Activated CD8-positive, alpha-beta memory T cell treated with anti-CD3 and anti-CD28 coated beads, Interleukin-2, amount 50 U/mL, for 24 hours (primary cell): ENCODE data around the gene PARVG.

ENCODE experiments used
- DNase-seq: peaks from one replicate; pipeline ENCODE4 v3.0.0-alpha.2; 2020; ENCODE audit errors: extremely low read depth

PARVG gene

DNA sequence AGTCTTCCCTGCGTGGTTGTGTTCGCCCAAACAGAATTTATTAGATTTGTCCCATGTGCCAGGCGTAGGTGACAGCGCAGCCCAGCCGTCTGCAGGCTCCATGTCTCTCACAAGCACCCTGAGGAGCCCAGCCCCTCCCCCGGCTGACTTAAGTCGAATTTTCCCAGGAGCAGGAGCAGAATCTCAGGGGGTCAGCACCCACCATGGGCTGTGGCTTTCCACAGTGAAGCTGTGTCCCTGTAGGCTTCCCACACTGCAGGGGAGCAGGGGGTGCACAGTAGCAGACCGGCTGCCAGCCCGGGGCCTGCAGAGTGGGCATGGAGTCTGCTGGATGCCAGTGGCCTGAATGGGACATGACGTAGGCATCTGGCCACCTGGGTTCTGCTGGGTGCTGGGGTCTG is 16.0 kb downstream of the PARVG start:
- no peak for DNase-seq

DNA sequence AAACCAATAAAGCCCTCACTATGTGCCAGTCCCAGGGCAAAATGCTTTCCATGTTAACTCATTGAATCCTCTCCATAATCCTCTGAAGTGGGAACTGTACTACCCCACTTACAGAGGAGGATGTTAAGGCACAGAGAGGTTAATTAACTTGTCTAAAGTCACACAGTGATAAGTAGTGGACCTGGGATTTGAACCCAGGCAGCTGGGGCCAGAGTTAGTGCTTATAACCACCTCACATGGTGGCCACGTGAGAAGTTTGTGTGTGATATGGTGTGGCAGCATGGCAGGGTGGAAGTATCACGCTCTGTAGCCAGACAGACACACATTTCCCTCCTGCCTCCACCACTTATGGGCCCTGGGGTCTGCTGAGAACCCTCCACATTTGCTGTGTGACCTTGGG is 16.5 kb downstream of the PARVG start:
- DNase-seq = no peak

DNA sequence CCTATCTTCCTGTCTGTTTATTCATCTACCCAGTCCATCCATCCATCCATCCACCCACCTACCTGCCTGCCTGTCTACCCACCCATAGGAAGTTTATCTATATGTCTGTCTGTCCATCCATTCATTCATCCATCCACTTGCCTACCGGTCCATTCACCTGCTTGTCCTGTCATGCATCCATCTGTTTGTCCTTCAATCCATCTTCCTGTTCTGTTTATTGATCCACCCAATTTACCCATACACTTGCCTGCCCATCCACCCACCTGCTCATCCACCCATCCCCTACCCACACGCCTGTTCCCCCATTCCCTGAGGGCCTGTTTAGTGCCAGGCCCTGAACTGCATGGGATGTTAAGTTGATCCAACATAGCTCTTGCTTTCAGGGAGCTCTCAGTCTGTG is 18.4 kb downstream of the PARVG start:
- DNase-seq = no peak

DNA sequence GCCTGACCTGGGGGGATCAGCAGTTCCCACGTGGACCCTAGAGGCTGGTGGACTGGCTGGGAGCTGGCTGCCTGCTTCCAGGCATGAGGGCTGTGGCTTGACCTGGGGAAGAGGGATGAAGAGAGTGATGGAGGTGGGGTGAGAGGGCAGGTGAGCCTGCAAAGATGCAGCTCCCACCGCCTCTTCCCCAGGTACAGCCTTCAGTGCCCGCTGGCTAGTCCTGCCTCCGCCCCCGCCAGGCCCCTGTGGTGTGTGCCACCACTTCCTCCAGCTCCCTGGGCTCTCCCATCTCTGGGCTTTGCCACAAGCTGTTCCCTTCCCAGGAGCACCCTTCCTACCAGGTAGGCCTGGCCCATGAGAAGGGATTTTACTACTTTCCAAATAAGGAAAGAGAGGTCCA is 19.1 kb downstream of the PARVG start:
- DNase-seq = no peak

DNA sequence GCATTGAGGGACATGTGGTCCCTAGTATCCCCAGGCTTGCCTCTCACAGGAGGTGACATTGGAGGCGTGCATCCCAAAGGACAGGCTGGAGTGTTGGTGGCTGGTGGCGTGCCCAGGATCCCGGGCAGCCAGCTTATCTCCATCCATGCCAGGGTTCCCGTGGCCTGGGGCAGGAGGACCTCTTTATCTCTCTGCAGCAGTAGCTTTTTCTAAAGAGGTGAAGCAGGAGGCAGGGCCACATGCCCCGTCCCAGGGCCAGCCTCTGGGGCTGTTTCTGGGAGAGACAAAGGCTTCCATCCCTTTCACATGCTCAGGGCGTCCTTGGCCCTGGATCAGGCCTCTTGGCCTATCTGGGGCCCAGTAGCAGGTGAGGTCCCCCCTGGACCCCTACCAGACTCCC is 19.7 kb downstream of the PARVG start:
- no peak for DNase-seq

DNA sequence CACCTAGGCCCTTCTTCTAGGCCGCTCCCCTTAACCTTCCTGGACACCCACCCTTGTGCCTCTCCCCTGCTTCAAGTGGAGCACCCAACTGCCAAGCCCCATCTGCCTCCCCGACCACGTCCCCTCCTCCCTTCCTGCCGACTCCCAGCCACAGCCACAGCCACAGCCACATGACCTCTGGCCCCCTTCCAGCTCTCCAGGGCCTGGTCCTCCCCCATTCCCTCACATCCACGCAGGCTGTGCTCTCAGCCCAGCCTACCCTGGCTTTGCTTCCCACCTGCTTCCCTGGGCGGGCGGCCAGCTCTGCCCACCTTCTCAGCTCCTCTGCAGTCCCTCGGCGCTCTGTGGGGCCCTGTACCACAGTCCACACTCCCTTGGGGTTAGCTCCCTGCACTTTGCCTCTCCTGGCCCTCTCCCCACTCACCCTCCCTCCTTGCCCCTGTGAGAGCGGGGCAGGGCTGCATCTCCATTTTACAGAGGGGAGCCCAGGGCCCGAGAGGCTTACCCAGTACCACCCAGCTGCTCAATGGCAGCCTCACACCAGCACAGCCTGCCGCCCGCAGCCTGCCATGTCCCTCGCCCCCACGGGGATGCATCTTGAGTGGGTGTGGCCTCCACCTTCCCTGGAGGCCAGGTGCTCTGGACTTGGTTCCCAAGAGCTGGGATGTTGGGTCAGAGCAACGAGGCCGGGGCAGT is 20.3 kb downstream of the PARVG start:
- no peak for DNase-seq

DNA sequence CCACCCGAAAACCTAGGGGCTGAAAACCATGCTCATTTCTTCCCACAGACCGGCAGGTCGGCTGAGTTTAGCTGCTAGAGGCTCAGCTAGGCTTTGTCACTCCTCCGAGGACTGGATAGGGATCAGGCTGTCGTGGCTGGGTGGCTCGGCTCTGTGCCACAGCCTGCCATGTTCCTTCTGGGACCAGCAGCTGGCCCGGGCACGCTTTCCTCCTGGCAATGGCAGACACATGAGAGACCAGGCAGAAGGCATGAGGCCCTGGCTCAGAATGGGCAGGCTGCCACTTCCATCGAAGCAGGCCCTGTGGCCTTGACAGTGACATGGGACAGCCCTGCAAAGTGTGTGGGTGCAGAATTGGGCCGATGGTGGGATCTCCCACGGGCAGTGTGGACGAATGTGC is 20.9 kb downstream of the PARVG start:
- DNase-seq = no peak

DNA sequence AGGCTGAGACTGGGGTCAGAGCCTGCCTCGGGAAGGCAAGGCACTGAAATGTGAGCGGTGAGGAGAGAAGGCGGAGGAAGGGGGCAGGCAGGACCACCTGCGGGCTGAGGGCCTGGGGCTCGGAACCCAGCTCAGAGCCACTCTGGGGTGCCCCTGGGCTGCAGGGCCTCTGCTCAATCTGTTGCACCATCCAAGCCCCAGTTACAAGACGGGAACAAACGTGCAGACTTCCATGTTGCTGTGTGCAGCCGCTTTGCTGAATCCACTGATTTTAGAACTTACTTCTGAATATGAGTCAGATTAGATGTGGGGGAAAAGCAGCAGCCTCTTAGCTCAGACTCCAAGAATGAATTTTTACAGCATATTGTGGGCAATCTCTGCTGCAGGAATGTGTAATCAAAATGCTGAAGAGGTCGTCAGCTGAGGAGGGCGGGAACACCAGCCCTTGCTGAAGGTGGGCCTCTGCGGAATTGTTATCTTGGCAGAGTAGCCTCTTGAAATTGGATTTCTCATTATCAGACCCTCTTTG is 21.6 kb downstream of the PARVG start:
- DNase-seq = no peak

DNA sequence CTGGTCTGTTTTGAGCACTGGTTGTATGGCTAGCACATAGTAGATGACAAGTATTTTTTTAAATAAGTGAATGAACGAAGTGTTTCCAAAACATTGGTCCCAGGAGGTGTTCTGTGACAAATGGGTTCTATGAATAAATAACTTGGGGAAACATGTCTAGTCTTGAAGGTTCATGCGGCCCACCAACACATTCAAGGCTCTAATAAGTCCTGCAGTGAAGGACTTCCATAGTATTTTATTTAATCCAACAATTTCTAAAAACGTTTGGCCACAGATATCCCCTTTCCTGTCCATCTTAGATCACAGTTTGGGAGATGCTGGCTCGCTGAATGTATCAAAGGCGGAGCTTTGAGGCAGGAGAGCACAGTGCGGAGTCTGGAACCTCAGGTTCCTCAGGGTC is 22.5 kb downstream of the PARVG start:
- DNase-seq = no peak

DNA sequence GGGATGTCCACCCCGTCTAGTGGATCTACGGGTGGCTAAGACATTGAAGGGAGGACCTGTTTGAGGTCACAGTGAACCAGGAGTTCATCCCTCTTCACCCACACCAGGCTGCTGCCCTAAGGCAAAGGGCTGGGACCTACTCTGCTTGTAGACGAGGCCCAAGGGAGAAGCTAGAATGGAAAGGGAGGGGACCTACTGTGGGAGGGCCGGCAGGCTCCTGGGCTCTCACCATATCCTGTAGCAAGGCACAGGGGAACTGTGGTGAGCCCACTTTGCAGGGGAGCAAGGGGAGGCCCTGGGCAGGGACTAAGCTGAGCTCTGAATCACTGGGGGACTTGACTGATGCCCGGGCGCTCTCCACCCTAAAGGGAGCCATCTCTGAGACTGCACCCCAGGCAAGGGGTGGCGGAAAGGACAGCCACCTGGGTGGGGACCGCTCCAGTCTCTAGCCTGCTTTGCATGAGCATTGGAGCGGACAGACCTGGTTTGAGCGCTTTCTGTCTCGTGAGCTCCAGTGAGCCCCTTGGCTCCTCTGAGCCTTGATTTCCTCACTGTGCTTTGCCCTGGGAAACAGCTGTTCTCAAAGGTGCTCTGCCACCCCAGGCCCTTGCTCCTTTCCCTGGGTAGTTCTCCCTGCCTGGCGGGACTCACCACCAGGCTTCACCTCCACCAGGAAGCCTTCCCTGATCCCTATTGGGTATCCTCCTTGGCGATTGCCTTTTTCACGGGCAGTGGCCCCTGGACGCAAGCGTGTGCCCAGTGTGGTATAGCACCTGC is 24.2 kb downstream of the PARVG start:
- no peak for DNase-seq

DNA sequence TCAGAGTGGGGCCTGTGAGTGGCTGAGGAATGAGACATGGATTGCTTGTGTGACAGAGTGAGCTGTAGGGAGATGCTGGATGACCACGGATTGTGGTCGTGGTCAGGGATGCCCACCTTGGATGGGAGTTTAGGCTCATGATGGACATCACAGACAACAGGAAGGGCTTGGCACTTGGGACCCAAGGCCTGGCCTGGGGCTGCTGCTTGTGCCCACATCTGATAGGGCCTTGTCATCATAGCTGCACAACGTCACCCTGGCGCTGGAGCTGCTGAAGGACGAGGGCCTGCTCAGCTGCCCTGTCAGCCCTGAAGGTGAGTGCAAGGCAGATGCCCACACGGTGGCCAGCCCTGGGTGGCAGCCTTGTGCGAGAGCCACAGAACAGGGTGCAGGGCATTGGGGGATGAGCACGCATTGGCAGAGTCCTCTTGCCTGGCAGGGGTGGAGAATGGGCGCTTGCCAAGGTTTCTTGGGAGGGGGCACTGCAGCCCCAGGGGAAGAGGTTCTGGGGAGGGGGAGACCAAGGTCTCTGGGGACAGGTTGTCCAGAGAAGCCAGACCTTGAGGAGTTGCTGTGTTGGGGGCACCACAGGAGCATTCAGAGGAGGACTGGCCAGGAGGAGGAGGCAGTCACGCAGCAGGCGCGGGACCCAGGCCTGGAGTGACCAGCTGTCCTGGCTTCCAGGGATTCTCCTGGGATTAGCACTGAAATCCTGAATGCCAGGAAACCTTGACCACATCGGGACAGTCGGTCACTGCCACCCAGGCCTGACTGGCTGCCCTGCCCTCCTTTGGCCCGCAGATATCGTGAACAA is 25.0 kb downstream of the PARVG start:
- no peak for DNase-seq

DNA sequence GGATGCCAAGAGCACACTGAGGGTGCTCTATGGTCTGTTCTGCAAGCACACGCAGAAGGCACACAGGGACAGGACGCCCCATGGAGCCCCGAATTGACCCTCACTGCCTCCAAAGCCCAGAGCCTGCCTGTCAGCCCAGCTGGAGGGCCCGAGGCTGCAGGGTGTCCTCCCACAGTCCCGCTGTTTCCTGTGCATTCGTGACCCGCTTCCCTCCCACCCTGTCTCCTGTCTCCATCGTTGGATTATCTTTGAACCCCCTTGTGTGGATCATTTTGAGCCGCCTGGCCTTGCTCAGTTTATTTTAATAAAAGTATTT is 25.6 kb downstream of the PARVG start:
- no peak for DNase-seq

DNA sequence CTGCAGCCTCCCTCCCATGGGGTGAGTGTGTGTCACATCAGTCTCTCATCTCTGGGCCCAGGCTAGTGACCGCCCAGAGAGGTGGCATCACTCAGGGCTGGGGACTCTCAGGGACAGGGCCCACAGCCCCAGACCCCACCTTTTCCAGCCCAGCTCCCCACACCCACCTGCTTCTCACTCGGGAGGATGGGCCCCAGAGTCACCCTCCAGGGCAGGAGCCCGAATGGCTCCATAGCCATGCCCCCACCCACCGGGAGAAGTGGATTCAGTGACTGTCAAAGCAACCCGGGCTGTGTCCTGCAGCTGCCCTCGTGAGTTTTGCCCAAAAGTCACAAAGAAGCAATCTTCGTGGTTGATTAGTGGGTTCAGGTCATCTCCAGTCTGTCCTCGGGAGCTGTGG is 26.0 kb downstream of the PARVG start:
- no peak for DNase-seq

DNA sequence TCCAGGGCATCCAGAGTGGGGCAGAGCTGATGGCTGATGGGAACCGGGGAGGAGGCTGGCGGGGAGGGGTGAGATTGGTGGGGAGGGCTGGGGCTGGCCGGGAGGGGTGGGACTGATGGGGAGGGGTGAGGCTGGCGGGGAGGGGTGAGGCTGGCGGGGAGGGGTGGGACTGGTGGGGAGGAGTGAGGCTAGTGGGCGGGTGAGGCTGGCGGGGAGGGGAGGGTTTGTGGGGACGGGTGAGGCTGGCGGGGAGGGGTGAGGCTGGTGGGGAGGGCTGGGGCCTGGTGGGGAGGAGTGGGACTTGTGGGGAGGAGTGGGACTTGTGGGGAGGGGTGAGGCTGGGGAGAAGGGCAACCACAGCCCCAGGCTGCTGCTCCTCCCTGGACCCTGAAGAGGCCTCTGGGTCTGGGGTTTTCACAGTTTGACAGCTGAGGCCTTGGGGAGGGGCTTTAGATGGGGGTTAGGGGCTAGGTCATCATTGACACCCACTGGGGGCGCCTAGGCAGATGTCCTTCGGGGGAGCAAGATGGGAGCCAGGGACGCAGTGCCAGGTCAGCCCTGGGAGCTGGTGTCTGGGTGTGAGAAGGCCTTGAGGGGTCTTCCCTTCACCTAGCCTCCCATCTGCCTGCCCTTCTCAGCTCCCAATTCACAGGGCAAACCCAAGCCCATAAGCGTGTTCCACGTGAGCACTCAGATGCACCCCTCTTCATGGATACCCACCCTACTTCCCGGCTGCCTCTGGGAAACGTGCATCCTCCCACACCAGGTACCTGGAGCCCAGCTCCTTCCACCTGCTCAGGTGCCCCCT is 26.7 kb downstream of the PARVG start:
- no peak for DNase-seq

DNA sequence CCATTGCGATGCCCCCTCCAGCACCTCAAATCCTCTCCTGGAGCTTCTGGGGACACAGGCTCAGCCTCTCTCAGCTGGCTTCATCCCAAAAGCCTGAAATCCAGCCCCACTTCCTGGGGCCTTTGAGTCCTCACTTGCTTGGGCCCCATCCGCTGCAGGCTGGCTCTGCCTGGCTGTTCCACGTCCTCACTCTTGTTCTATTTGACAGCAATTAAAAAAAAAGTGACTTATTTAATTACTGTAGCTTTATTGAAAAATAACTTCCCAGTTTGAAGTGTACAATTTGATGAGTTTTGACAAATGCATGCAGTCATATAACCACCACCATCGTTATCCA is 27.2 kb downstream of the PARVG start:
- no peak for DNase-seq

DNA sequence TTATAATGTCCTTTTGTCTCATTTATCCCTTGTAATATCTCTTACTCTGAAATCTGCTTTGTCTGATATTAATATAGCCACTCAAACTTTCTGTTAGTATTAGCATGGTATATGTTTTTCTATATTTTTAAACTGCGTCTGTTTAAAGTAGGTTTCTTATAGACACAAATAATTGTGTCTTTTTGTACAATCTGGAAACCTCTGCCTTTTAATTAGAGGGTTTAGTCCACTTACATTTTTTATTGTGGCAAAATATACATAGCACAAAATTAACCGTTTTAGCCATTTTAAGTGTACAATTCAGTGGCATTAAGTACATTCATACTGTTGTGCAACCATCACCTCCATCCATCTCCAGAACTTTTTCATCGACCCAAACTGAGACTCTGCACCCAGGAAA is 28.6 kb downstream of the PARVG start:
- no peak for DNase-seq

DNA sequence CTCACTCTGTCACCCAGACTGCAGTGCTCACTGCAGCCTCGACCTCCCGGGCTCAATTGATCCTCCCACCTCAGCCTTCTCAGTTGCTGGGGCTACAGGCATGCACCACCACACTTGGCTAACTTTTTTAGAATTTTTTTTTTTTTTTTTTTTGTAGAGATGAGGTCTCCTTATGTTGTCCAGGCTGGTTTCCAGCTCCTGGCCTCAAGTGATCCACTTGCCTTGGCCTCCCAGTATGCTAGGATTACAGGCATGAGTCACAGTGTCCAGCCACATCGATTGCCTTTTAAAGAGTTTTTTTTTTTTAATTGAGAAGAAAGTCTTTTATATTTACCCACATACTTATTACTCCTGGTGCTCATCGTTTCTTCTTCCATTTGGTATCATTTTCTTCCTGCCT is 30.0 kb downstream of the PARVG start:
- no peak for DNase-seq

DNA sequence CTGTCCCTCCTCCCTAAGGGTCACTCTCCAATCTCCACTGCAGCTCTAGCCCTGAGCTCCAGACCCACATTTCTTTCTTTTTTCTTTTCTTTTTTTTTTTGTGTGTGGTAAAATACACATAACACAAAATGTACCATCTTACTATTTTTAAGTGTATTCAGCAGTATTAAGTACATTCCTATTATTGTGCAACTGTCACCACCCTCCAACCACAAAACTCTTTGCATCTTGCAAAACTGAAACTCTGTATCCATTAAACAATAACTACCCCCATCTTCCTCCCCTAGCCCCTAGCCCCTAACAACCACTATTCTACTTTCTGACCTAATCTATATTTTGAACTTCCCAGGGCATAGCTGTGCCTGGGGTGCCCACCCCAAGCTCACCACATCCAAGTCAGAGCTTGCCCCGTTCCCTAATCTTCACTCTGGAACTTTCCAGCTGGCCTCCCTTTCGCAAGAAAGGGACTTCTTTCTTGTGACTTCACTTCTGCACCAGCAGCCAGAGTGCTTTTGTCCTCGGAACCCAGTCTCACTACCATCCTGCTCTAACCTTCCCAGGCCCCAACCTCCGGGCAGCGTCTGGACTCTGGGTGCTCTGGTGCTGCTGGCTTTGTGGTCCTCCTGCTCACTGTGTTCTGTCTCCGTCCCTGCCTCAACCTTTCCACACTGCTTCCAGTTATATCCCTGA is 30.7 kb downstream of the PARVG start:
- DNase-seq = no peak

DNA sequence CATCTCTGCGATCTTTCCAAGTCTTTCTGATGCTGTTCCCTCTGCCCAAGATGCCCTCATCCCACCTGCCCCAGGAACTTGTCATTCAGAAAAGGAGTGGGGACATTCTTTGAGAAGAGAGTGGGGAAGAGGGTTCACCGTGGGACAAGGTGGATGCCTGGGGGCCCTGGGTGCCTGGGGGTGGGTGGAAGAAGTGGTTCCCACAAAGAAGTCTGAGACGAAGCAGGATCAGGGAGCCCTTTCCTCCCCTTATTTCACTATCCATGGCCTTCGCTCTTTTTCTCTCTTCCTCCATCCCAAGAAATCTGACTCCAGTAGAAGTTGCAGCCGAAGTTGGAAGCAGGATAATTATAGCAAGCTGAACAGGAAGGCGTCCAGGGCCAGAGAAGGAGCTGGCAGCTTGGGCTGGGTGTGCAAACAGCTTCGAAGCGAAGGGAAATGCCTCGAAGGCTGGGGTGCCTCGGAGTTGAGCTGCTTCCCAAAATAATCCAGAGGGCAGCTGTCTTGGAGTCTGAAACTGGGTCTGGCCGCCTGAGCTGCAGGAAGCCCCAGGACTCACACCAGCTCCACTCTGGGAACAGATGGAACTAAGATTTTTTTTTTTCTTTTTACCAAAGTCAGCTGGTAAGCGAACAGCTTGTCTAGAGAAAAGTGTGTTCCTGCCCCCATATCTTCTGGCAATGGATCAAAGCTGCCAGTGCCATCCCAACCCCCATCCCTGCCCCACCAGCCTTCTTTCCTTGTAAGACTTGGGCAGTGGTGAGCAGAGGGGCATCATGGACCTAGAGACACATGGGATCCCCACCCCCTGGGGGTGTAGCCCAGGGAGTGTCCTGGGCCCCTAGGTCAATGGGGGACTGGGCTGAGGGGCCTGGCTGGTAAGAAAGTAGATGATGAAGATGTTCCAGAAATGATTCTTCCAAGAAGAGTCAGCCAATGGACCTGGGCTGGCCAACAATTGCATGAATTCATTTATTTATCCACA is 31.5 kb downstream of the PARVG start:
- DNase-seq = no peak

DNA sequence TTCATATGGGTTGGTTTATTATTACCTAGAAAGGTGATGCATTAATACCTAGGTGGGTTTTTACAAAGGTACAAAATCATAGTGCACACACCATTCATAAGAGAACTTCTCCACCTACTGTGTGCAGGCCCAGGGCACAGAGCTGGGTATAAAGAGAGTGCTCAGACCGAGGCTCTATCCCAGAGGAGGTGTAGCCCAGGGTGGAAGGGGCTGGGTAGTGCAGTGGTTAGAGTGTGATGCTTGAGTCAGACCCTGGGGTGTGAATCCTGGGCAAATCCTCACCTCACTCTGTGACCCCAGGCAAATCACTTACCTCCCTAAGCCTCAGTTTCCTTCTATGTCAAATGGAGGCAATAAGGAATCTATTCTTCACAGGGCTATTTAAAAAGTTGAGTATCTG is 32.2 kb downstream of the PARVG start:
- DNase-seq = no peak
